HepG2 (cell line): ENCODE measurements around the gene MFAP2. TPM values are rescaled to one million over a fixed set of nuclear protein-coding genes. Genes with fewer than 3 reads are reported as not detected.

Source experiments
- ATAC-seq: fragments of 200-7000 bp; cut with Tn5 transposase; 3 replicates; pipeline ENCODE4 v1.9.1; 2020; ENCODE audit warnings: mild to moderate bottlenecking, moderate library complexity
- BruUV-seq: library from RNA; stranded (reverse); fragments of 400-500 nt; replicated peaks from 2 replicates; lab custom pipeline; 2021; lab: Mats Ljungman, UMichigan
- CTCF ChIA-PET: fragments of 300-600 bp; formaldehyde crosslinking; extraction: SDS; loops from one replicate; lab custom pipeline; 2021; ENCODE audit warnings: low total read pairs, inconsistent platforms, low intra/inter-chr PET ratio; lab: Yijun Ruan, JAX
- POLR2A ChIA-PET: fragments of 350-600 bp; sonication (Branson Sonifier 250); formaldehyde crosslinking; loops from one replicate; lab custom pipeline; 2020; ENCODE audit warnings: antibody characterized with exemption, inconsistent platforms; lab: Yijun Ruan, JAX
- DNase-seq: peaks from one replicate; pipeline ENCODE4 v3.0.0-alpha.2; 2015; ENCODE audit warnings: low spot score
- FAIRE-seq: peaks from 3 replicates; lab custom pipeline; 2011; peaks lifted over from hg19 to GRCh38; lab: Jason Lieb, UNC
- H2AFZ ChIP-seq: one replicate; pipeline ENCODE4 v1.6.1; 2011; ENCODE audit warnings: low read length, inconsistent platforms
- H3K27ac ChIP-seq: fragments of 300-600 bp; 3 replicates; pipeline ENCODE4 v1.8.0; 2011; ENCODE audit warnings: mixed run types, mild to moderate bottlenecking, mixed read lengths, low read length, inconsistent platforms; ENCODE audit not compliant: insufficient read depth; ENCODE audit errors: extremely low read length
- H3K27me3 ChIP-seq, 2 experiments: fragments of 200-600 bp in 1 of 2; 2 replicates in 1 of 2; 3 replicates in 1 of 2; pipeline versions ENCODE4 v1.6.0 to v1.8.0; 2011; ENCODE audit warnings: low read length in 2 of 2, mild to moderate bottlenecking in 2 of 2, moderate library complexity in 2 of 2, inconsistent platforms in 1 of 2; ENCODE audit not compliant: insufficient read depth in 2 of 2, control insufficient read depth in 1 of 2
- H3K36me3 ChIP-seq, 2 experiments: fragments of 200-600 bp in 1 of 2; replicated peaks in 1 of 2; 2 replicates in 1 of 2; 3 replicates in 1 of 2; pipeline versions ENCODE4 v1.5.1 to v1.8.0; 2011; ENCODE audit warnings: low read length in 2 of 2, inconsistent platforms in 1 of 2; ENCODE audit not compliant: insufficient read depth in 2 of 2, control insufficient read depth in 1 of 2
- H3K4me1 ChIP-seq: 2 replicates; pipeline ENCODE4 v1.5.1; 2012; ENCODE audit warnings: low read length, inconsistent platforms; ENCODE audit not compliant: insufficient read depth
- H3K4me2 ChIP-seq: 2 replicates; pipeline ENCODE4 v1.6.0; 2011; ENCODE audit warnings: low read depth, low read length, inconsistent platforms
- H3K4me3 ChIP-seq, 3 experiments: fragments of 200-600 bp in 1 of 3; sonication (generic), shearing (Covaris generic) in 1 of 3; replicated peaks in 1 of 3; 2 replicates each; pipeline ENCODE4 v1.5.1; 2011 to 2016; ENCODE audit warnings: low read length in 3 of 3, inconsistent platforms in 2 of 3, low read depth in 2 of 3, mild to moderate bottlenecking in 2 of 3, control low read depth in 1 of 3, mixed read lengths in 1 of 3; ENCODE audit not compliant: insufficient read depth in 1 of 3
- H3K79me2 ChIP-seq: one replicate; pipeline ENCODE4 v1.6.1; 2011; ENCODE audit warnings: low read length, inconsistent platforms; ENCODE audit not compliant: insufficient read depth
- H3K9ac ChIP-seq: 2 replicates; pipeline ENCODE4 v1.6.0; 2011; ENCODE audit warnings: mild to moderate bottlenecking, low read depth, low read length, inconsistent platforms; ENCODE audit not compliant: insufficient read depth
- H3K9me3 ChIP-seq: 2 replicates; pipeline ENCODE4 v1.5.1; 2012; ENCODE audit warnings: mild to moderate bottlenecking, low read length
- H4K20me1 ChIP-seq: 2 replicates; pipeline ENCODE4 v1.6.0; 2011; ENCODE audit warnings: inconsistent platforms, mild to moderate bottlenecking, low read length, moderate library complexity; ENCODE audit not compliant: insufficient read depth
- GRHL1 ChIP-seq: sonication (generic); formaldehyde crosslinking; conservative IDR thresholded peaks from 2 replicates; pipeline ENCODE4 v1.8.0; 2022; ENCODE audit warnings: missing genetic modification reagents
- HCFC1 ChIP-seq: fragments of 150-350 bp; IDR thresholded peaks from 2 replicates; pipeline ENCODE4 v1.6.1; 2014; ENCODE audit warnings: low read depth, low read length
- RFX1 ChIP-seq: fragments of 450-650 bp; IDR thresholded peaks from 2 replicates; pipeline ENCODE4 v1.6.1; 2017
- TCF12 ChIP-seq, 2 experiments: fragments of 450-650 bp in 1 of 2; sonication (generic) in 1 of 2; formaldehyde crosslinking in 1 of 2; IDR thresholded peaks; 2 replicates each; pipeline versions ENCODE4 v1.6.1 to v1.8.0; 2017 to 2022; ENCODE audit warnings: antibody characterized with exemption in 1 of 2, mild to moderate bottlenecking in 1 of 2, missing genetic modification reagents in 1 of 2, moderate library complexity in 1 of 2
- UBTF ChIP-seq: sonication (generic); formaldehyde crosslinking; IDR thresholded peaks from 2 replicates; pipeline ENCODE4 v1.4.0; 2020; ENCODE audit warnings: mild to moderate bottlenecking, missing genetic modification reagents
- ZBTB7A ChIP-seq: sonication (generic); formaldehyde crosslinking; IDR thresholded peaks from 2 replicates; pipeline ENCODE4 v1.8.0; 2022; ENCODE audit warnings: mild to moderate bottlenecking, missing genetic modification reagents
- ZIK1 ChIP-seq: sonication (generic); formaldehyde crosslinking; IDR thresholded peaks from 2 replicates; pipeline ENCODE4 v1.5.0; 2020; ENCODE audit warnings: mild to moderate bottlenecking, low read depth, missing genetic modification reagents, borderline replicate concordance
- ZNF7 ChIP-seq: IDR thresholded peaks from 2 replicates; pipeline ENCODE4 v1.6.1; 2016; ENCODE audit warnings: missing biosample characterization, missing genetic modification reagents
- WGBS: methylation state at CpG from one replicate; pipeline ENCODE4 v1.1.6; 2017; ENCODE audit warnings: low lambda C conversion rate; 5-methylcytosine and 5-hydroxymethylcytosine counted together
- in situ Hi-C: cut with HindIII; loops from 2 replicates; pipeline ENCODE4 v1.10.0; 2017; ENCODE audit warnings: low pct_unique_long_range_greater_than_20kb; ENCODE audit not compliant: extremely low pct_ligation_motif_present
- intact Hi-C: fragments of 100-400 bp; cut with micrococcal nuclease; formaldehyde crosslinking; loops from one replicate; pipeline ENCODE4 v1.10.0; 2022; ENCODE audit not compliant: unreplicated experiment
- polyA plus RNA-seq, 8 experiments: library from polyadenylated mRNA; depleted of rRNA in 3 of 8; stranded (reverse) in 7 of 8; unstranded in 1 of 8; fragments of >200 nt; fragmentation: Illumina TruSeq in 4 of 8; extraction: Trizol in 4 of 8; gene quantifications; 2 replicates each; pipeline versions ENCODE4 v1.2.1 to v1.2.3, GENCODE V29; 2011 to 2016; ENCODE audit warnings: low read depth in 4 of 8, missing spikeins in 1 of 8, mixed read lengths in 1 of 8; ENCODE audit not compliant: insufficient read depth in 1 of 8
- total RNA-seq, 5 experiments: library from RNA; depleted of rRNA; stranded (reverse); fragments of >200 nt; fragmentation: Illumina TruSeq; extraction: Trizol; gene quantifications; 2 replicates each; pipeline ENCODE4 v1.2.3, GENCODE V29; 2016; ENCODE audit warnings: low read depth in 1 of 5

MFAP2 gene
- total and polyA plus RNA-seq, 2 of the 13 experiments (the other 11 are each of a cell fraction or from before 2014, with no cell fraction given), result 1.1 to 1.4 TPM

GRCh38 chr1:16989676-16990391 is 9.4 kb upstream of the MFAP2 start:
- Histone ChIP-seq H3K4me2 (no peak overlapping the region), H3K27ac (no peak overlapping the region), H3K36me3 (no peaks in the 10 kb centered on the region), H3K4me1 (no peaks in the 10 kb centered on the region), H4K20me1 (no peaks in the 10 kb centered on the region), H3K9ac (no peak overlapping the region), H2AFZ (no peak overlapping the region), H3K27me3 (no peaks in the 10 kb centered on the region), H3K79me2 (no peaks in the 10 kb centered on the region), H3K9me3 (no peaks in the 10 kb centered on the region), H3K4me3 (no peak overlapping the region)
- TF ChIP-seq HCFC1 (no peak), ZIK1 (no peak)
- no TSS peak for BruUV-seq
- intact Hi-C loops (no loop called here), in situ Hi-C loops (no loop called here)
- ChIA-PET POLR2A (no interaction called here), CTCF (no interaction called here)
- FAIRE-seq (no peak), ATAC-seq (no peak), DNase-seq (no peak)
- WGBS, result 95% methylated on average over 19 of the region's 22 CpGs

- in situ Hi-C loops (no loop called here), intact Hi-C loops (no loop called here)
- Histone ChIP-seq H3K4me3 (no peak overlapping the region), H3K36me3 (no peaks in the 10 kb centered on the region), H3K27me3 (no peaks in the 10 kb centered on the region), H3K9me3 (no peaks in the 10 kb centered on the region), H3K9ac (no peak overlapping the region), H3K79me2 (no peaks in the 10 kb centered on the region), H4K20me1 (no peaks in the 10 kb centered on the region), H3K4me2 (no peak overlapping the region), H3K27ac (no peak overlapping the region), H3K4me1 (peaks cover 9% of the 10 kb centered on the region), H2AFZ (no peak overlapping the region)
- WGBS, result 83% methylated on average over 9 of the region's 13 CpGs
- no peak for FAIRE-seq
- no TSS peak for BruUV-seq
- TF ChIP-seq UBTF (CRISPR knock-in tag) (no peak), TCF12 (IDR thresholded peaks at IDR 0.05) (no peak), TCF12 (CRISPR knock-in tag; IDR thresholded peaks at IDR 0.05) (no peak), ZNF7 (CRISPR knock-in tag) (no peak), ZBTB7A (CRISPR knock-in tag) (no peak), RFX1 (no peak), GRHL1 (no peak)
- ChIA-PET POLR2A (no interaction called here), CTCF (no interaction called here)
- ATAC-seq, result no peak
- DNase-seq, result no peak
Measured at GRCh38 chr1:16988210-16988609, 7.8 kb upstream of the MFAP2 start.
